ENCODE results near the gene E4F1. TPM values are rescaled to one million over a fixed set of nuclear protein-coding genes. Genes with fewer than 3 reads are reported as not detected.

The E4F1 gene
- total and polyA plus RNA-seq, 2 donors (not counting 1 experiment from before 2014, with no cell fraction given) = 6.7 to 31.2 TPM

DNA sequence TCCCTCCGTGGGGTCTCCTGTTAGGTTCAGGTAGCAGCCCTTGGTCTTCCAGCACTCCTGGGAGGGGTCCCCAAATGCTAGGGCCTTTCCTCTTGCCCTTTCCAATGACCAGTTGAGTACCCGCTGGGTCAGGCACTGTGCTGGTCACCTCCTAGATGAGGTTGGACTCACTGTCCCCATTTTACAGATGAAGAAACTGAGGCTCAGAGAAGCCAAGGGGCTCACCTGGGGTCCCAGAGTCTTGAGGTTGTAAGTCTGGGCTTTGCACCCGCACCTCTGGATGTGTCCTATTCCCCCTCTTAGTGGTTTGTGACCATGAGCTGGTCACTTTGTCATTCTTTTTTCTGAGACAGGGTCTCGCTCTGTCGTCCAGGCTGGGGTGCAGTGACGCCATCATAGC lies 25.6 kb upstream of the E4F1 start:
- Histone ChIP-seq H3K4me1 (ENCODE audit: control insufficient read depth, extremely low read depth, insufficient read depth, low read length) (no peaks in the 10 kb centered on the region), H3K9ac (ENCODE audit: insufficient read depth, low read length) (no peak overlapping the region), H3K79me2 (ENCODE audit: control insufficient read depth, insufficient read depth, low read length) (no peaks in the 10 kb centered on the region), H3K27ac (ENCODE audit: insufficient read depth, low read length) (no peak overlapping the region), H2AFZ (ENCODE audit: low read length) (no peak overlapping the region), H3K36me3 (ENCODE audit: control insufficient read depth, insufficient read depth, low read length) (no peaks in the 10 kb centered on the region), H3K9me3 (ENCODE audit: control insufficient read depth, insufficient read depth, low read depth, low read length) (no peaks in the 10 kb centered on the region), H3K4me3 (replicated peaks in 1 of 4; ENCODE audit: control extremely low read depth in 1 of 4, insufficient read depth in 1 of 4, low read depth in 3 of 4, low read length in 4 of 4) (no peak overlapping the region), H4K20me1 (ENCODE audit: control insufficient read depth, extremely low read depth, insufficient read depth, low read length) (no peaks in the 10 kb centered on the region), H3K4me2 (ENCODE audit: extremely low read depth, insufficient read depth, low read length) (no peak overlapping the region), H3K27me3 (ENCODE audit: control insufficient read depth, insufficient read depth, low read length) (peaks cover 45% of the 10 kb centered on the region)
- no peak for DNase-seq (ENCODE audit: low read depth in 2 of 2)
- no peak for TF ChIP-seq EZH2 (IDR thresholded peaks at IDR 0.05; ENCODE audit: low read length, missing control alignments)
- TF ChIP-seq, protein P1, sequence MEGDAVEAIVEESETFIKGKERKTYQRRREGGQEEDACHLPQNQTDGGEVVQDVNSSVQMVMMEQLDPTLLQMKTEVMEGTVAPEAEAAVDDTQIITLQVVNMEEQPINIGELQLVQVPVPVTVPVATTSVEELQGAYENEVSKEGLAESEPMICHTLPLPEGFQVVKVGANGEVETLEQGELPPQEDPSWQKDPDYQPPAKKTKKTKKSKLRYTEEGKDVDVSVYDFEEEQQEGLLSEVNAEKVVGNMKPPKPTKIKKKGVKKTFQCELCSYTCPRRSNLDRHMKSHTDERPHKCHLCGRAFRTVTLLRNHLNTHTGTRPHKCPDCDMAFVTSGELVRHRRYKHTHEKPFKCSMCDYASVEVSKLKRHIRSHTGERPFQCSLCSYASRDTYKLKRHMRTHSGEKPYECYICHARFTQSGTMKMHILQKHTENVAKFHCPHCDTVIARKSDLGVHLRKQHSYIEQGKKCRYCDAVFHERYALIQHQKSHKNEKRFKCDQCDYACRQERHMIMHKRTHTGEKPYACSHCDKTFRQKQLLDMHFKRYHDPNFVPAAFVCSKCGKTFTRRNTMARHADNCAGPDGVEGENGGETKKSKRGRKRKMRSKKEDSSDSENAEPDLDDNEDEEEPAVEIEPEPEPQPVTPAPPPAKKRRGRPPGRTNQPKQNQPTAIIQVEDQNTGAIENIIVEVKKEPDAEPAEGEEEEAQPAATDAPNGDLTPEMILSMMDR (conservative IDR thresholded peaks at IDR 0.05 in 1 of 2, IDR thresholded peaks at IDR 0.05 in 1 of 2; ENCODE audit: low read depth in 1 of 2, low read length in 2 of 2) = no peak

DNA sequence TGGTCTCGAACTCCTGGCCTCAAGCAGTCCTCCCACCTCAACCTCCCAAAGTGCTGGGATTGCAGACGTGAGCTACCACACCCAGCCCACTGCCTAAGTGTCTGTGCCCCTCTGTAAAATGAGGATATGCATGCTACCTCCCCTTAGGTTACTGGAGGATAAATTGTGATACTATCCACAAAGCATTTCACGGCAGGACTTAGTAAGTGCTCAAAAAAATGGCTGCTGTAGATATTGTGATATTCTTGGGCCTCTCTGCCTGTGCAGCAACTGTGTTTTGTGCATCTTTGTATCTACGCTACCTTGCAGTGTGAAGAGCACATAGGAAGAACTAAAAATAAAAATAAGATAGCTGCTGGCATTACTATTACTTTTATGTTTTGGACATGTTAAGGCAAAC lies 25.1 kb upstream of the E4F1 start:
- H3K9ac ChIP-seq (ENCODE audit: insufficient read depth, low read length) = no peak overlapping the region
- no peaks in the 10 kb centered on the region for H3K4me1 ChIP-seq (ENCODE audit: control insufficient read depth, extremely low read depth, insufficient read depth, low read length)
- DNase-seq (ENCODE audit: low read depth in 2 of 2) = no peak
- H2AFZ ChIP-seq (ENCODE audit: low read length) = no peak overlapping the region
- no peak overlapping the region for H3K27ac ChIP-seq (ENCODE audit: insufficient read depth, low read length)
- H3K4me2 ChIP-seq (ENCODE audit: extremely low read depth, insufficient read depth, low read length) = no peak overlapping the region
- H4K20me1 ChIP-seq (ENCODE audit: control insufficient read depth, extremely low read depth, insufficient read depth, low read length) = no peaks in the 10 kb centered on the region
- H3K4me3 ChIP-seq (replicated peaks in 1 of 4; ENCODE audit: control extremely low read depth in 1 of 4, insufficient read depth in 1 of 4, low read depth in 3 of 4, low read length in 4 of 4) = no peak overlapping the region
- TF ChIP-seq, protein P1 (conservative IDR thresholded peaks at IDR 0.05 in 1 of 2, IDR thresholded peaks at IDR 0.05 in 1 of 2; ENCODE audit: low read depth in 1 of 2, low read length in 2 of 2) = no peak
- no peak for TF ChIP-seq EZH2 (IDR thresholded peaks at IDR 0.05; ENCODE audit: low read length, missing control alignments)
- H3K79me2 ChIP-seq (ENCODE audit: control insufficient read depth, insufficient read depth, low read length) = no peaks in the 10 kb centered on the region
- no peaks in the 10 kb centered on the region for H3K36me3 ChIP-seq (ENCODE audit: control insufficient read depth, insufficient read depth, low read length)
- peaks cover 45% of the 10 kb centered on the region for H3K27me3 ChIP-seq (ENCODE audit: control insufficient read depth, insufficient read depth, low read length)
- no peaks in the 10 kb centered on the region for H3K9me3 ChIP-seq (ENCODE audit: control insufficient read depth, insufficient read depth, low read depth, low read length)

DNA sequence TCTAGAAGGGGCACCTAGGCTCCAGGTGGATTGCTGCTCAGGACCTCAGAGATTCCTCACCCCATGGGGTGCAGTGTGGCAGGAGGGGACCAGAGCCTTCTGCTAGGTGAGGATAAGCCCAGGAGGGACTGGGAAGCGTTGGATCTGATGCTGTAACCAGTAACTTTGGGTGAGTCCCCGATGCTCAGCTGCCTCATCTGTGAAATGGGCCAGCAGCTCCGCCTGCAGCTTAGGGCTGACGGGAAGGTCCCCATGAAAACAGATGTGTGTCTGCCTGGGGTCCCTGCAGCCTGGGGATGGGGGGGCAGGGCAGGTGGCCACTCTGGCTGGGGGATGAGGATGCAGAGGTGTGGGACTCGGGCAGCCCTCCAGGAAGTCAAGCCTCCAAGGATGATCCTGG lies 24.3 kb upstream of the E4F1 start:
- Histone ChIP-seq H3K4me3 (replicated peaks in 1 of 4; ENCODE audit: control extremely low read depth in 1 of 4, insufficient read depth in 1 of 4, low read depth in 3 of 4, low read length in 4 of 4) (no peak overlapping the region), H4K20me1 (ENCODE audit: control insufficient read depth, extremely low read depth, insufficient read depth, low read length) (no peaks in the 10 kb centered on the region), H3K27ac (ENCODE audit: insufficient read depth, low read length) (no peak overlapping the region), H3K9ac (ENCODE audit: insufficient read depth, low read length) (no peak overlapping the region), H3K4me1 (ENCODE audit: control insufficient read depth, extremely low read depth, insufficient read depth, low read length) (no peaks in the 10 kb centered on the region), H2AFZ (ENCODE audit: low read length) (no peak overlapping the region), H3K9me3 (ENCODE audit: control insufficient read depth, insufficient read depth, low read depth, low read length) (no peaks in the 10 kb centered on the region), H3K27me3 (ENCODE audit: control insufficient read depth, insufficient read depth, low read length) (peaks cover 43% of the 10 kb centered on the region), H3K79me2 (ENCODE audit: control insufficient read depth, insufficient read depth, low read length) (no peaks in the 10 kb centered on the region), H3K36me3 (ENCODE audit: control insufficient read depth, insufficient read depth, low read length) (no peaks in the 10 kb centered on the region), H3K4me2 (ENCODE audit: extremely low read depth, insufficient read depth, low read length) (no peak overlapping the region)
- no peak for DNase-seq (ENCODE audit: low read depth in 2 of 2)
- TF ChIP-seq, protein P1 (conservative IDR thresholded peaks at IDR 0.05 in 1 of 2, IDR thresholded peaks at IDR 0.05 in 1 of 2; ENCODE audit: low read depth in 1 of 2, low read length in 2 of 2) = no peak
- no peak for TF ChIP-seq EZH2 (IDR thresholded peaks at IDR 0.05; ENCODE audit: low read length, missing control alignments)

All from fibroblast of lung (primary cell).